Measurements from ENCODE around the gene ANKFY1.

GRCh38 chr17:4232168-4232813, 31.5 kb downstream of the ANKFY1 start:
- no peak for TF ChIP-seq CEBPB (IDR thresholded peaks at IDR 0.05; ENCODE audit: low read depth)
- no peak for TF ChIP-seq MAX (IDR thresholded peaks at IDR 0.05)
- TF ChIP-seq, protein P1, sequence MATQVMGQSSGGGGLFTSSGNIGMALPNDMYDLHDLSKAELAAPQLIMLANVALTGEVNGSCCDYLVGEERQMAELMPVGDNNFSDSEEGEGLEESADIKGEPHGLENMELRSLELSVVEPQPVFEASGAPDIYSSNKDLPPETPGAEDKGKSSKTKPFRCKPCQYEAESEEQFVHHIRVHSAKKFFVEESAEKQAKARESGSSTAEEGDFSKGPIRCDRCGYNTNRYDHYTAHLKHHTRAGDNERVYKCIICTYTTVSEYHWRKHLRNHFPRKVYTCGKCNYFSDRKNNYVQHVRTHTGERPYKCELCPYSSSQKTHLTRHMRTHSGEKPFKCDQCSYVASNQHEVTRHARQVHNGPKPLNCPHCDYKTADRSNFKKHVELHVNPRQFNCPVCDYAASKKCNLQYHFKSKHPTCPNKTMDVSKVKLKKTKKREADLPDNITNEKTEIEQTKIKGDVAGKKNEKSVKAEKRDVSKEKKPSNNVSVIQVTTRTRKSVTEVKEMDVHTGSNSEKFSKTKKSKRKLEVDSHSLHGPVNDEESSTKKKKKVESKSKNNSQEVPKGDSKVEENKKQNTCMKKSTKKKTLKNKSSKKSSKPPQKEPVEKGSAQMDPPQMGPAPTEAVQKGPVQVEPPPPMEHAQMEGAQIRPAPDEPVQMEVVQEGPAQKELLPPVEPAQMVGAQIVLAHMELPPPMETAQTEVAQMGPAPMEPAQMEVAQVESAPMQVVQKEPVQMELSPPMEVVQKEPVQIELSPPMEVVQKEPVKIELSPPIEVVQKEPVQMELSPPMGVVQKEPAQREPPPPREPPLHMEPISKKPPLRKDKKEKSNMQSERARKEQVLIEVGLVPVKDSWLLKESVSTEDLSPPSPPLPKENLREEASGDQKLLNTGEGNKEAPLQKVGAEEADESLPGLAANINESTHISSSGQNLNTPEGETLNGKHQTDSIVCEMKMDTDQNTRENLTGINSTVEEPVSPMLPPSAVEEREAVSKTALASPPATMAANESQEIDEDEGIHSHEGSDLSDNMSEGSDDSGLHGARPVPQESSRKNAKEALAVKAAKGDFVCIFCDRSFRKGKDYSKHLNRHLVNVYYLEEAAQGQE (IDR thresholded peaks at IDR 0.05; ENCODE audit: low read depth): no peak

Data from HCT116 (cell line).